ENCODE measurements around the gene LSM8.
"Not testable (repeated sequence)": the region's sequence is repeated elsewhere in the genome, so short reads cannot be mapped to it uniquely, and the experiment has no call there.

Gene LSM8

DNA sequence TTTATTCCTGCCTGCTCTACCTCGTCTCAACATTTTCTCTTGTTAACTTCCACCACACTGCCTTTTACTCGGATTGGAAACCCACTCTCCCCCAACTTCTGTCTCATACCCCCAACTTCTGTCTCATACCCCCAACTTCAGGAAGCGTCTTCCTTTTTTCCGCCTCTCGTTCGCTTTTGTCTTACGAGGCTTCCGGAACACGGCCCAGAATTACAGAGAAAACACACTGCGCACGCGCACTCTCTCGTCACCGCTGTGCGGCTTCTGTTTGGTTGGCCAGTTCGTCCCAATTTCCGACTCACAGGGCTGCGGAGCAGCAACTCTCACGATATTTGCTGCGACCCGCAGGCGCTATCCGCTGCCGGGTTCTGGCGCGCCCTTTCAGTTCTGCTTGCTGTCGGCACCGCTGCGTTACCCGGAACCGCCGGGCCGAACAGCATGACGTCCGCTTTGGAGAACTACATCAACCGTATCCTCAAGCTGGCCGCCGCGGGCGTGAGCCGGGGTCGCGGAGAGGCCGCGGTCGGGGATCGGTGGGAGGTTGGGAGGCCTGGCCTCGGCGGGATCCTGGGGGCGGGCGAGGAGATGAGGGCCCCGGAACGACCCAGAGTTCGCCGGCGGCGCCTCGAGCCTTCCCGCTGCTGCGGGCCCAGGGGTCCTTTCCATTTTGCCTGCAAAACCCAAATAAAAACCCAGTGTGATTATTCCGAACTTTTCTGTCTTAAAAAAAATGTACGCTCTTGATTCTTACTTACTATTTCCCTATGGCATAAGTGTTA, at the start of gene LSM8:
LSM8 (plus strand) TSS at position 379 of the 779 bp plus-strand sequence; CDS start at position 439, 60 bp downstream.
- peak; percentile 97 for DNase-seq

DNA sequence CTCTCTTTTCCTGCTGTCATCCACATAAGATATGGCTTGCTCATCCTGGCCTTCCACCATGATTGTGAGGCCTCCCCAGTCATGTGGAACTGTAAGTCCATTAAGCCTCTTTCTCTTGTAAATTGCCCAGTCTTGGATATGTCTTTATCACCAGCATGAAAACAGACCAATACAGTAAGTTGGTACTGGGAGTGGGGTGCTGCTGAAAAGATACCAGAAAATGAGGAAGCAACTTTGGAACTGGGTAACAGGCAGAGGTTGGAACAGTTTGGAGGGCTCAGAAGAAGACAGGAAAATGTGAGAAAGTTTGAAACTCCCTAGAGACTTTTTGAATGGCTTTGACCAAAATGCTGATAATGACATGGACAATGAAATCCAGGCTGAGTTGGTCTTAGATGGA, 49.5 kb upstream of the LSM8 start:
- DNase-seq: not testable (repeated sequence)

GRCh38 chr7:118140468-118140867, 43.5 kb upstream of the LSM8 start:
- DNase-seq: no peak

DNA sequence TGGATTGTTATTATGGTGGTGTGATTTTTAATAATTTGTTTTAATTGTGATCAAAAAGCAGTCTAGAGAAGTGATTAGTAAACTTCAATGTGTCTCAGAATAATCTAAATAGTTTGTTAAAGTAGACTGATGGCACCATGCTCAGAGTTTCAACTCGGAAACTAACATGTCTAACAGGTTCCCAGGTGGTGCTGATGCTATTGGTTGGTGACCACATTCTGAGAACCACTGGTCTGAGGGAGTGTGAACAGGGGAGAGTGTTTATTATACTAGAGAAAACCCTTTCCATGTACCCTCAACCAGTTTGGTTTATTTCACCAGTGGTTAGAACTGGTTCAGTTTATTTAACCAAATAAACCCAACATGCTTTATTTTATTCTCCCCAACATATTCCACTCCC, 42.0 kb upstream of the LSM8 start:
- DNase-seq: no peak

GRCh38 chr7:118148930-118149329, 35.0 kb upstream of the LSM8 start:
- DNase-seq: peak; percentile 8

- no peak for DNase-seq
These were observed 34.6 kb upstream of the LSM8 start for GRCh38 chr7:118149394-118149793.

DNA sequence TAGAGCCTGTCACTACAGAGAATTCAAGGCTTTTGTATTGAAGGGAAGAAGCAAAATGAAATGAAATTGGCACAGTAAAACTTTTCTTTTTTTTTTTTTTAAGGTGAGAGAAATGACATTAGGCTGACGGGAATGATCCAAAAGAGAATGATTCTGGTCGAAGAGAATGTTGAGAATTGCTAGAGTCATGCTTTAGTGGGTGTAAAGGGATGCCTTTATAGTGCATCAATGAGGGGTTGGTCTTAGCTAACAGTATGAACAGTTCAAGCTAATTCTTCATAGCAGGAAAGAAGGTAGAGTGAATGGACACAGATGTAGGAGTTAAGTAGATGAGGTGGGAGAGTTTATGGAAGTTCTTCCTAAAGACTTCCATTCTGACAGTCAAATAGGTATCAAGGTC, 32.3 kb upstream of the LSM8 start:
- DNase-seq: no peak

DNA sequence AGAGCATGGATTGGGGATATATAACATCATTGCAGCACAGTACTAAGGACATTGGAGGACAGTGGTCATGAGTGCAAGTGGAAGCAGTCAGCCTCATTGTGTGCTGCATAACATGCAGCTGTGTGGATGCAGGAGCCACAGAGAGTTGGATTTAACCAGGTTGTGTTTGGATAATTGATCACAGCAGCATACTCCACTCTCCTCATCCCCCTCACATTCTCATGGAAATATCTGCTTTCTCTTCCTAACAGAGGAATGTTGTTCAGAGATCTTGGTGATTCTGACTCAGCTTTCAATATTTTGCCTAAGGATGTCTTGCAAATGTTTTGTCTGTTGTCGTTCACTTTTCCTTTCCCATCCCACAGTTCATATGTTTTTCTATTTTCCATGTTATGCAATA, 31.8 kb upstream of the LSM8 start:
- DNase-seq: no peak

- no peak for DNase-seq
These were observed 31.3 kb upstream of the LSM8 start for GRCh38 chr7:118152654-118153053.

GRCh38 chr7:118153551-118154177, 30.3 kb upstream of the LSM8 start:
- peak; percentile 6 for DNase-seq

DNA sequence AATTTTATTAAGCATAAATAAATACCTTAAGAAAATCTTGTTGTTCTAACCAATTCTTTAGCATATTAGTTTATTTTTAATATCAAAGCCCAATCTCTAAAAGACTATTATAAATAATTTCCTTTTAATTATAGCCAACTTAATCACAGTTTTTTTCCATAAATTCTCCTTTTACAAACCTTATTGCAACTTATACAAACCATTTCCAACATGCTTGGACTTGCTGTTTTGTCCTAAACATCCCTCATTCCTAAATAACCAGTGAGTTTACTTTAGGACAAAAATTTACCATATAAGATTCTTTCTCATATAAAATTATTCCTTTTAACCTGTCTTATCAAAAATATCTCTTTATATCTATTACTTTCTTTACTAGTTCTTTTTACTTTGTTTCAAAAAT, 25.2 kb upstream of the LSM8 start:
- no peak for DNase-seq

- no peak for DNase-seq
These were observed 14.8 kb upstream of the LSM8 start for GRCh38 chr7:118169146-118169545.

DNA sequence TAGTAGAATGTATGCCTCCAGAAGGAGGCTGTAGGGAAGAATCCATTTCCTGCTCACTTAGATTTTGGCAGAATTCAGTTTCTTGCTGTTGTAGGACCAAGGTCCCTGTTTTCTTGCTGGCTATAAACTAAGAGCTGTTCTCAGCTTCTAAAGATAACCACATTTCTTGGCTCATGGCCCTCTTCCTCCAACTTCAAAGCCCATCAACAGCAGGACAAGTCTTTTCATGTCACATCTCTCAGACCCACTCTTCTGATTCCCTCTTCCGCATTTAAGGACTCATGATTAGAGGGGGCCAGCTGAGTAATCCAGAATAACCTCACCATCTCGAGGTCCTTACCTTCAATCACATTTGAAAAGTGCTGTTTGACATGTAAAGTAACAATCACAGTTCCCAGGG, 8.2 kb upstream of the LSM8 start:
- DNase-seq: no peak

- no peak for DNase-seq
These were observed 4.8 kb upstream of the LSM8 start for GRCh38 chr7:118179191-118179590.

DNA sequence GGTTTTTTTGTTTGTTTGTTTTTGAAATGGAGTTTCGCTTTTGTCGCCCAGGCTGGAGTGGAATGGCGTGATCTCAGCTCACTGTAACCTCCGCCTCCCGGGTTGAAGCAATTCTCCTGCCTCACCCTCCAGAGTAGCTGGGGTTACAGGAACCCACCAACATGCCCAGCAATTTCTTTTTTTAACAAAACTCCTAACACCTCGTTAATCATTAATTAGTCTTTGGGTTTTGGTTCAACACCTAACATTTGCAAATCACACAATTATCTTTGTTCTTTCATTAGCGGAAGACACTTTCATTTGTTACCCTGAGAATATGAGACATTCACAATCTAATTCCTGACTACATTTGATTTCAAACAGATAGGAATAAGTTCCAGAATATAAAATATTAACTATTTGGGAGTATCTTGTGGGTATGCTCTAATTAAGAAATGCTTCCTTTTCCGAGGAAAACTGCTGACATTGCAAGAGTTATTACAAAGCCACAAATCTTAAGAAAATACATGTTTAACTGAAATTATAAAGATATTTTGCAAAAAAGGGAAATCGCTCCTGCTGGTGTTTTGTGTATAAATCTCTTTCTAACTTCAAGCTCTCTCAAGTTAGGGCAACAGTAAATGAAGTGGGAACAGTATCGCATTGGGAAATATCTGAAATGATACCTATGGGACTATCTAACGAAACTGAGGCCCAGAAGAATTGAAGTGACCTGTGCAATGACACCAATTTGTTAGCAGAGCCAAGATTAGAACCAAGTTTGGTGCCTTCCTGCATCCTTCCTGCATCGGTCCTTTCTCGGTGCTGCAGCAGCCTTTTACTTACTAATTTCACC, 1.2 kb upstream of the LSM8 start:
- no peak for DNase-seq

DNA sequence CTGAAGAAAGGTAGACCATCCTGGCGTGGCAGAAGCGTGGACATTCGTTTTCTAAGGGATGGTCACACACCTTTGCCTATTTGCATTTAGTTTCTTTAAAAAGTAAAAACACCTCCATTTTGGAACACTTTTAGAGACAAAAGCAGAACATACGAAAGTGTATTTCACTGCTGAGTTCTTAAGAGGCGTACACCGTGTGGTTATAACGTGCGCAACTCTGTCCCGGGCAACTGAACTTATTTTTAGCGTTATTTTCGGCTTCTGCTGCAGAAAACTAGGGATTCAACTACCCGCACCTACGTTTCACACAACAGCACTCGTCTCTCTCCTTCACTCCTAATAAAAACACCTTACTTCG, 557 bp upstream of the LSM8 start:
- DNase-seq: no peak

DNA sequence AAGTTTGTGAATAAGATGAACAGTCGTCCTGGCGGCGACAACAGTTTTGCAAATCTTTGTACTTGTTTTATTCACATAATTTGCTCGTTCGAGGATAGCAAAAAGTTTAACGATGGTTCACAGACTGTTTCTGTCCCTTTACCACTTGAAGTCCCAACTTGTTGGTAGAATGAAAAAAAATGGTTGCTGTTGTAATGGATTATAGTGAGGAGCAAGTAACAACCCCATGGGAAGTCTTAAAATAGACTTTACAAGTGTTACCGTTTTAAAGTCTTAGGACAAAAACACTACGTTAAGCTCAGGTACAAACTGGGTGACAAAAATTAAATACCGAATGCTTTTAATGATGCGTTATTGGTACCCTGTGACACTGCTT, 589 bp downstream of the LSM8 start:
- peak; percentile 4 for DNase-seq

GRCh38 chr7:118185163-118185860, 1.3 kb downstream of the LSM8 start:
- peak; percentile 84 for DNase-seq

GRCh38 chr7:118186501-118186900, 2.5 kb downstream of the LSM8 start:
- no peak for DNase-seq

DNA sequence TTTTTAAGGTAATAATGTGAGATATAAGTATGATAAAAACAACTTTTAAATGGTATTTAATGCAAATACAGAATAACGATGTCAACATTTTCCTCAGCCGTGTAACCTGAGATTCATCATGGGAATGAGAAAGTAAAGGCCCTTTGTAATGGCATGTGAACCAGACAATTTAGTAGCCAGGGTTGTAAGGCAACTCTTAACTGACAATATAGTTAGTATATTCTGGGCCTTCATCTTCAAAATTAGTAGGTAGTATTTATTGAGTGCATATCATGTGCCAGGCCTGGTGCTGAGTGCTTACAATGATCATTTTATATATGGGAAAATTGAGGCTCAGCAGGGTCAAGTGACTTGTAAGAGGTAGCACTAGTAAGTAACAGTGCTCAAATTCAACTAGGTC, 10.6 kb downstream of the LSM8 start:
- DNase-seq: no peak

GRCh38 chr7:118195837-118196474, 12.0 kb downstream of the LSM8 start:
- peak; percentile 34 for DNase-seq

GRCh38 chr7:118202061-118202460, 18.1 kb downstream of the LSM8 start:
- DNase-seq: no peak
